HuH-7.5 (cell line): ENCODE data around the gene RAB43.

Experiments used
- DNase-seq: peaks from one replicate; pipeline ENCODE4 v3.0.0; 2011; ENCODE audit warnings: low spot score

The RAB43 gene

DNA sequence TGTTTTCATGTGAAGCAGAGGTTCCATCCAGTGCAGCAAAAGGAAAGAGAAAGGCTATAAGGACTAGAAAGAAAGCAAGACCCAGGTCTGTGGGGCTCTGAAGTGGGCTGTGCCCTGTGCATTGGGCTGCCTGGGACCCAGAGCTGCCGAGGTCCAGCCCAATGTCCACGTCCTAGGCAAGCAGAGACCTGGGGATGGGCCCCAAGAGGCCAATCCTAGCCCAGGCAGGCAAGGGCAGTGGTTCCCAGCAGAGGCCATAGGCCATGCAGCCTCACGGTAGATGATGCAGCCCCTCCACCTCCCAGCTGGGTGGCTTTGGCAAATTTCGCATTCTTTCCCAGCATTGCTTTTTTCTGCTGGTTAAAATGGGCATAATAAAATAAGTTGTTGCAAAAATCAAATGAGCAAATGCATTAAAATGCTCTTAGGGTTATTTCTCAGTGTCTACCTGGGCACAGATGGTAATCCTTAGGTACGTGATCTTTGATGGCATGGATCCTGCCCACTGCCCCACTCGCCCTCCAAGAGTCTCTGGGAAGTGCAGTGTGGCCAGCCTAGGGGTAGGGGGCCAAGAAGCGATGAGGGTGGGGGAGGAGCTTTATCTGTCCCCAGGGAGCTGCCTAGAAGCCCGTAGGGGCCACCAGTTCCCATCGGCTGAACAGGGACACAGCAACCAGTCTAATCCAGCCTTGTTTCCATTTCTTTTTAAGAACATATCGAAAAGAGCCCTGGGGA lies 83.3 kb downstream of the RAB43 start:
- DNase-seq = no peak
